Activated CD4-positive, alpha-beta T cell treated with anti-CD3 and anti-CD28 coated beads for 36 hours (primary cell): ENCODE data around the gene ANKRD36C. TPM values are rescaled to one million over a fixed set of nuclear protein-coding genes. Genes with fewer than 3 reads are reported as not detected.
"Not testable (repeated sequence)": the region's sequence is repeated elsewhere in the genome, so short reads cannot be mapped to it uniquely, and the experiment has no call there.

ENCODE experiments used
- ATAC-seq: fragments of 200-7000 bp; cut with Tn5 transposase; one replicate; pipeline ENCODE4 v1.10.0; 2021; ENCODE audit warnings: mild to moderate bottlenecking, moderate library complexity
- CTCF ChIA-PET: fragments of 350-600 bp; sonication (Branson Sonifier 250); formaldehyde crosslinking; loops from one replicate; lab custom pipeline; 2021; ENCODE audit warnings: antibody characterized with exemption; lab: Charles Lee
- POLR2A ChIA-PET: fragments of 350-600 bp; sonication (Branson Sonifier 250); formaldehyde crosslinking; loops from one replicate; lab custom pipeline; 2021; ENCODE audit warnings: antibody characterized with exemption, inconsistent platforms; lab: Charles Lee
- DNase-seq: peaks from one replicate; pipeline ENCODE4 v3.0.0-alpha.2; 2020
- H3K27ac Mint-ChIP-seq: one replicate; pipeline ENCODE4 v1.8.0; 2021; ENCODE audit warnings: mixed read lengths
- H3K27me3 Mint-ChIP-seq: one replicate; pipeline ENCODE4 v1.8.0; 2021; ENCODE audit warnings: mixed read lengths
- H3K36me3 Mint-ChIP-seq: one replicate; pipeline ENCODE4 v1.8.0; 2021; ENCODE audit warnings: low read depth, mixed read lengths
- H3K4me1 Mint-ChIP-seq: one replicate; pipeline ENCODE4 v1.8.0; 2021; ENCODE audit warnings: mixed read lengths
- H3K4me3 Mint-ChIP-seq: one replicate; pipeline ENCODE4 v1.8.0; 2021; ENCODE audit warnings: mild to moderate bottlenecking, moderate library complexity, mixed read lengths
- H3K9me3 Mint-ChIP-seq: one replicate; pipeline ENCODE4 v1.8.0; 2021; ENCODE audit warnings: low read depth, mixed read lengths
- intact Hi-C, 2 experiments: fragments of 100-400 bp; cut with DNase I in 1 of 2; cut with micrococcal nuclease in 1 of 2; formaldehyde crosslinking; loops; one replicate each; pipeline versions ENCODE4 v1.14.2 to v1.15.1; 2022 to 2024; cut with DNase I, micrococcal nuclease
- total RNA-seq, 2 experiments: library from RNA; stranded (reverse); gene quantifications; one replicate each; pipeline ENCODE4 v1.2.3, GENCODE V29; 2021

Gene ANKRD36C
- total RNA-seq, 2 experiments from 2014 or later = 38.5 to 47.2 TPM

GRCh38 chr2:95992520-95993272 lies 1.1 kb upstream of the ANKRD36C start:
- intact Hi-C loops = loop anchor here (1.0 to 5.0 kb wide), 8 partner anchors 125 to 825 kb away; partner anchors contain the start of genes CIAO1 (in 2 of the 2), CNNM3 (in 1 of the 2), DUSP2 (in 1 of the 2) and STARD7 (in 1 of the 2)
- not testable (repeated sequence) for H3K27me3 Mint-ChIP-seq, H3K9me3 Mint-ChIP-seq, H3K36me3 Mint-ChIP-seq, H3K4me1 Mint-ChIP-seq
- Mint-ChIP-seq H3K4me3 (peak overlapping the region; percentile 80), H3K27ac (peak overlapping the region; percentile 89)
- peak; percentile 58 for ATAC-seq
- CTCF ChIA-PET = interaction anchor here (0.6 to 2.8 kb wide), 30 partner anchors 8 to 865 kb away, joined by 3 to 26 read pairs (median 3); partner anchors contain the start of genes ADRA2B, ANKRD39 and ASTL
- DNase-seq = peak; percentile 61
- POLR2A ChIA-PET = interaction anchor here (1.6 kb wide), 1 partner anchor 182 kb away, joined by 3 read pairs; no protein-coding TSS in a partner anchor

GRCh38 chr2:95992102-95992501 lies 478 bp upstream of the ANKRD36C start:
- Mint-ChIP-seq H3K4me3 (peak overlapping the region; percentile 99), H3K27ac (peak overlapping the region; percentile 78)
- intact Hi-C loops = loop anchor here (1.0 to 5.0 kb wide), 8 partner anchors 125 to 825 kb away; partner anchors contain the start of genes CIAO1 (in 2 of the 2), CNNM3 (in 1 of the 2), DUSP2 (in 1 of the 2) and STARD7 (in 1 of the 2)
- not testable (repeated sequence) for H3K27me3 Mint-ChIP-seq, H3K36me3 Mint-ChIP-seq, H3K9me3 Mint-ChIP-seq, H3K4me1 Mint-ChIP-seq
- peak; percentile 61 for DNase-seq
- ChIA-PET POLR2A (interaction anchor here (1.6 kb wide), 1 partner anchor 182 kb away, joined by 3 read pairs; no protein-coding TSS in a partner anchor), CTCF (interaction anchor here (0.6 to 2.8 kb wide), 27 partner anchors 9 to 866 kb away, joined by 3 to 26 read pairs (median 4); partner anchors contain the start of genes ADRA2B, ANKRD39 and ASTL)
- ATAC-seq = peak; percentile 45

GRCh38 chr2:95990884-95991283 lies 740 bp downstream of the ANKRD36C start:
- peak; percentile 34 for DNase-seq
- intact Hi-C loops = loop anchor here (5.0 kb wide), 3 partner anchors 216 to 826 kb away; partner anchors contain the start of genes CIAO1 (in 1 of the 2), CNNM3 (in 1 of the 2), STARD7 (in 1 of the 2) and TMEM127 (in 1 of the 2)

GRCh38 chr2:95951662-95952061 lies 40.0 kb downstream of the ANKRD36C start:
- H3K9me3 Mint-ChIP-seq, CTCF ChIA-PET, intact Hi-C loops, H3K4me1 Mint-ChIP-seq, ATAC-seq, H3K4me3 Mint-ChIP-seq, H3K27me3 Mint-ChIP-seq, H3K27ac Mint-ChIP-seq, POLR2A ChIA-PET, DNase-seq: not testable (repeated sequence)
- H3K36me3 Mint-ChIP-seq = peaks cover 17% of the 10 kb centered on the region

More at GRCh38 chr2:95990884-95991283, 740 bp downstream of the ANKRD36C start:
- H3K27me3 Mint-ChIP-seq, H3K9me3 Mint-ChIP-seq, H3K36me3 Mint-ChIP-seq, H3K4me1 Mint-ChIP-seq, H3K27ac Mint-ChIP-seq, POLR2A ChIA-PET, ATAC-seq: not testable (repeated sequence)
- peak overlapping the region; percentile 63 for H3K4me3 Mint-ChIP-seq
- CTCF ChIA-PET = interaction anchor here (2.8 kb wide), 1 partner anchor 184 kb away, joined by 13 read pairs; no protein-coding TSS in a partner anchor

- POLR2A ChIA-PET, DNase-seq, H3K27me3 Mint-ChIP-seq, H3K4me1 Mint-ChIP-seq, ATAC-seq, intact Hi-C loops, H3K4me3 Mint-ChIP-seq, H3K27ac Mint-ChIP-seq, CTCF ChIA-PET: not testable (repeated sequence)
- Mint-ChIP-seq H3K9me3 (peaks cover 11% of the 10 kb centered on the region), H3K36me3 (peaks cover 25% of the 10 kb centered on the region)
Observed at GRCh38 chr2:95948039-95948438, 43.6 kb downstream of the ANKRD36C start.

GRCh38 chr2:95939947-95940346 lies 51.7 kb downstream of the ANKRD36C start:
- intact Hi-C loops = loop anchor here in 1 of 2 experiments (10.0 kb wide), 1 partner anchor 1225 kb away; no protein-coding TSS in a partner anchor
- H3K4me3 Mint-ChIP-seq, POLR2A ChIA-PET, DNase-seq, H3K27me3 Mint-ChIP-seq, CTCF ChIA-PET, ATAC-seq, H3K9me3 Mint-ChIP-seq, H3K27ac Mint-ChIP-seq, H3K4me1 Mint-ChIP-seq: not testable (repeated sequence)
- peaks cover 15% of the 10 kb centered on the region for H3K36me3 Mint-ChIP-seq

GRCh38 chr2:95930740-95931139 lies 60.9 kb downstream of the ANKRD36C start:
- peaks cover 39% of the 10 kb centered on the region for H3K36me3 Mint-ChIP-seq
- POLR2A ChIA-PET, H3K4me1 Mint-ChIP-seq, H3K9me3 Mint-ChIP-seq, H3K27ac Mint-ChIP-seq, ATAC-seq, CTCF ChIA-PET, DNase-seq, H3K27me3 Mint-ChIP-seq, H3K4me3 Mint-ChIP-seq: not testable (repeated sequence)
- intact Hi-C loops = loop anchor here in 1 of 2 experiments (10.0 kb wide), 1 partner anchor 1234 kb away; no protein-coding TSS in a partner anchor

GRCh38 chr2:95917007-95917406 lies 74.6 kb downstream of the ANKRD36C start:
- H3K4me1 Mint-ChIP-seq, DNase-seq, intact Hi-C loops, H3K4me3 Mint-ChIP-seq, H3K9me3 Mint-ChIP-seq, POLR2A ChIA-PET, ATAC-seq, H3K27ac Mint-ChIP-seq, H3K27me3 Mint-ChIP-seq, CTCF ChIA-PET: not testable (repeated sequence)
- H3K36me3 Mint-ChIP-seq = peaks cover 31% of the 10 kb centered on the region

GRCh38 chr2:95915131-95915530 lies 76.5 kb downstream of the ANKRD36C start:
- POLR2A ChIA-PET, ATAC-seq, intact Hi-C loops, H3K4me1 Mint-ChIP-seq, H3K4me3 Mint-ChIP-seq, H3K9me3 Mint-ChIP-seq, DNase-seq, CTCF ChIA-PET, H3K27ac Mint-ChIP-seq, H3K27me3 Mint-ChIP-seq: not testable (repeated sequence)
- peaks cover 29% of the 10 kb centered on the region for H3K36me3 Mint-ChIP-seq

GRCh38 chr2:95911431-95911830 lies 80.2 kb downstream of the ANKRD36C start:
- DNase-seq, H3K4me1 Mint-ChIP-seq, POLR2A ChIA-PET, H3K27me3 Mint-ChIP-seq, H3K27ac Mint-ChIP-seq, CTCF ChIA-PET, intact Hi-C loops, H3K9me3 Mint-ChIP-seq, ATAC-seq, H3K4me3 Mint-ChIP-seq: not testable (repeated sequence)
- H3K36me3 Mint-ChIP-seq = peaks cover 17% of the 10 kb centered on the region

GRCh38 chr2:95894443-95894842 lies 97.2 kb downstream of the ANKRD36C start:
- POLR2A ChIA-PET, H3K9me3 Mint-ChIP-seq, H3K4me3 Mint-ChIP-seq, ATAC-seq, H3K4me1 Mint-ChIP-seq, intact Hi-C loops, CTCF ChIA-PET, H3K27me3 Mint-ChIP-seq, DNase-seq, H3K27ac Mint-ChIP-seq: not testable (repeated sequence)
- peaks cover 19% of the 10 kb centered on the region for H3K36me3 Mint-ChIP-seq
